Right atrium auricular region (tissue), 2 donors: ENCODE results near the gene TENT4B. TPM values are rescaled to one million over a fixed set of nuclear protein-coding genes. Genes with fewer than 3 reads are reported as not detected.
A peak's percentile ranks its signal among the peaks of the same experiment; 100 is the strongest.

Source experiments
- DNase-seq: peaks from one replicate; pipeline ENCODE4 v3.0.0-alpha.2; 2019; ENCODE audit warnings: low spot score
- H3K27ac ChIP-seq, 2 donors: fragments of 200-600 bp; sonication (generic); 1 replicate in 1 of 2; 2 replicates in 1 of 2; pipeline ENCODE4 v1.5.1; 2016 to 2019
- H3K27me3 ChIP-seq, 2 donors: fragments of 200-600 bp; sonication (generic); one replicate each; pipeline versions ENCODE4 v1.5.1 to v1.6.0; 2017 to 2019
- H3K36me3 ChIP-seq: fragments of 200-600 bp; sonication (generic); one replicate; pipeline ENCODE4 v1.5.1; 2016
- H3K4me1 ChIP-seq, 2 donors: fragments of 200-600 bp; sonication (generic); one replicate each; pipeline versions ENCODE4 v1.5.1 to v1.6.0; 2017 to 2019
- H3K4me3 ChIP-seq, 2 donors: fragments of 200-600 bp; sonication (generic); 1 replicate in 1 of 2; 2 replicates in 1 of 2; pipeline ENCODE4 v1.5.1; 2017 to 2019; ENCODE audit warnings: mild to moderate bottlenecking in 1 of 2, moderate library complexity in 1 of 2
- H3K9me3 ChIP-seq, 2 donors: fragments of 200-600 bp; sonication (generic); one replicate each; pipeline ENCODE4 v1.5.1; 2019
- total RNA-seq, 2 donors: library from RNA; depleted of rRNA; stranded (reverse); fragments of >200 nt; gene quantifications; one replicate each; pipeline ENCODE4 v1.1.0, GENCODE V29; 2016
- TF ChIP-seq, protein P1 (sequence below), 2 donors: fragments of 200-600 bp; sonication (generic); IDR thresholded peaks; one replicate each; pipeline ENCODE4 v1.5.1; 2019; ENCODE audit warnings: antibody characterized with exemption in 2 of 2

TENT4B gene
- total RNA-seq, 2 donors from 2014 or later: 5.0 to 6.1 TPM

DNA sequence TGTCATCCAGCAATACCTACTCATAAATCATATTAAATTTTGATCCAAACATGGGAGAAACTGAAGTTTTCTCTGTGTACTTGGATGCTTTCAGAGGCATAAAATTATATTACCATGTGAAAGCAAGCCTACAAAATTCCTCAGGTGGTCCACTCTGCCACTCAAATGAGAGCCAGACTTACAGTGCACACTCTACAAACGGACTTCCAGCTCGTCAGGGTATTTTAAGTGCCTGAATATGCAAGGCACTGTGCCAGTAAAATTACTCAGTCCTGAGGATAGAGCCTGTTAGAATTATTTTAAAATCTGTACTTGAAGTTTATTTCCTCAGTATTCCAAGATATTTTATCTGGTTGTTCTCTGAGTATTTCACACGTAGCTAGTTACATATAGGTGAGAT, 54.5 kb downstream of the TENT4B start:
- peaks cover 0 to 63% of the 10 kb centered on the region in 2 donors for H3K4me1 ChIP-seq

DNA sequence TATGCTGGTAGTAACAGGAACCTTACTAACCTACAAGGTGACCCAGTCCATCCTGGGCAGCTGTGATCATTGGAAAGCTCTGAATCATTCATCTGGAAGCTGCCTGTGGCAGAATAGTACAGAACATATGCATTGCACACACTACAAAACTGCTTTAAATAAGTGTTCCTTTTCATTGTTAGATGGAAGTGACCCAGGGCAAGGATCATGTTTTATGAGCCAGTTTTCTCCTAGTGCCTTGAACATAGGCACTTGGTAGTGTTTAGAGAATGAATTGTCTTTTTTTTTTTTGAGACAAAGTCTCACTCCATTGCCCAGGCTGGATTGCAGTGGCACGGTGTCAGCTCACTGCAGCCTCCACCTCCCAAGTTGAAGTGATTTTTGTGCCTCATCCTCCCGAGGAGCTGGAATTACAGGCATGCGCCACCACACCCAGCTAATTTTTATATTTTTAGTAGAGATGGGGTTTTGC, 55.4 kb downstream of the TENT4B start:
- TF ChIP-seq, protein P1, sequence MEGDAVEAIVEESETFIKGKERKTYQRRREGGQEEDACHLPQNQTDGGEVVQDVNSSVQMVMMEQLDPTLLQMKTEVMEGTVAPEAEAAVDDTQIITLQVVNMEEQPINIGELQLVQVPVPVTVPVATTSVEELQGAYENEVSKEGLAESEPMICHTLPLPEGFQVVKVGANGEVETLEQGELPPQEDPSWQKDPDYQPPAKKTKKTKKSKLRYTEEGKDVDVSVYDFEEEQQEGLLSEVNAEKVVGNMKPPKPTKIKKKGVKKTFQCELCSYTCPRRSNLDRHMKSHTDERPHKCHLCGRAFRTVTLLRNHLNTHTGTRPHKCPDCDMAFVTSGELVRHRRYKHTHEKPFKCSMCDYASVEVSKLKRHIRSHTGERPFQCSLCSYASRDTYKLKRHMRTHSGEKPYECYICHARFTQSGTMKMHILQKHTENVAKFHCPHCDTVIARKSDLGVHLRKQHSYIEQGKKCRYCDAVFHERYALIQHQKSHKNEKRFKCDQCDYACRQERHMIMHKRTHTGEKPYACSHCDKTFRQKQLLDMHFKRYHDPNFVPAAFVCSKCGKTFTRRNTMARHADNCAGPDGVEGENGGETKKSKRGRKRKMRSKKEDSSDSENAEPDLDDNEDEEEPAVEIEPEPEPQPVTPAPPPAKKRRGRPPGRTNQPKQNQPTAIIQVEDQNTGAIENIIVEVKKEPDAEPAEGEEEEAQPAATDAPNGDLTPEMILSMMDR (IDR thresholded peaks at IDR 0.05): no peak
- Histone ChIP-seq H3K4me3 (no peak overlapping the region), H3K27ac (no peak overlapping the region), H3K36me3 (peaks cover 7% of the 10 kb centered on the region), H3K4me1 (peaks cover 0 to 55% of the 10 kb centered on the region in 2 donors), H3K9me3 (no peaks in the 10 kb centered on the region), H3K27me3 (no peaks in the 10 kb centered on the region)
- DNase-seq: no peak

More for the DNA sequence above, 54.5 kb downstream of the TENT4B start:
- Histone ChIP-seq H3K4me3 (no peak overlapping the region), H3K27me3 (no peaks in the 10 kb centered on the region), H3K36me3 (peaks cover 7% of the 10 kb centered on the region), H3K9me3 (no peaks in the 10 kb centered on the region), H3K27ac (no peak overlapping the region)
- TF ChIP-seq, protein P1 (IDR thresholded peaks at IDR 0.05): no peak
- DNase-seq: no peak

DNA sequence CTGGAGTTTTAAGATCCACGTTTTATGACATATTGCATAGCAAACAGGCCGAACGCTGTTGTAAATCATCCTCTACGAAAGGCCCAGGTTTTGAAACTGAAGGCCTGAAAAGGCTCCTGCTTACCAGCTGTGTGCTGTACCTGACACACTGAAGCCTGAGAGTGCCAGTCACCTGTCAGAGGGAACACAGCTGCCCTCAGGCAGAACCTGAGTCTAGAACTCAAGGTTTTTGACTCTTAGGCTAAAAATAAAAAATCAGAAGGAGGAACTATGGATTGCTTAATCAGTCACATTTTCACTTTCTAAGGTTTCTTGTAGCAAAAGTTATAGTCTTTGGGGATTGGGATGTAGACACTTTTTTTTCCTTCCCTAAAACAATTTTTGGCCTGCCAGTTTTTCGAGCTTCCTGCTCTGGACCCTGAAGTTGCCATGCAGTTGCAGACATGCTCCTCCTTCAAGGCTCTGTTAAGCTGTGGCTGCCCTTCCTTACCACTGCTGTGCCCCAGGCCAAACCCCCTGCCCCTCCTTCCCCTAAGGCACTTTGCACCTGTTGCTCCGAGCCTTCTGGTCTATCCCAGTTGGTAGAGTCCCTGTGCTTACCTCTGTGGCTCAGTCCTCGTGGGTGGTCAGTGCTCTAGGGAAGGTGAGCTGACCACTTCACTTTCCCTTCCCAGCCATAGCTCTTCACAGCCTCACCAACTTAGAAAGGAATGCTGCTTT, 56.6 kb downstream of the TENT4B start:
- no peak overlapping the region for H3K27ac ChIP-seq
- no peak overlapping the region for H3K4me3 ChIP-seq
- H3K4me1 ChIP-seq: peaks cover 0 to 43% of the 10 kb centered on the region in 2 donors
- H3K36me3 ChIP-seq: peaks cover 7% of the 10 kb centered on the region
- DNase-seq: no peak
- TF ChIP-seq, protein P1 (IDR thresholded peaks at IDR 0.05): no peak
- no peaks in the 10 kb centered on the region for H3K9me3 ChIP-seq
- no peaks in the 10 kb centered on the region for H3K27me3 ChIP-seq

DNA sequence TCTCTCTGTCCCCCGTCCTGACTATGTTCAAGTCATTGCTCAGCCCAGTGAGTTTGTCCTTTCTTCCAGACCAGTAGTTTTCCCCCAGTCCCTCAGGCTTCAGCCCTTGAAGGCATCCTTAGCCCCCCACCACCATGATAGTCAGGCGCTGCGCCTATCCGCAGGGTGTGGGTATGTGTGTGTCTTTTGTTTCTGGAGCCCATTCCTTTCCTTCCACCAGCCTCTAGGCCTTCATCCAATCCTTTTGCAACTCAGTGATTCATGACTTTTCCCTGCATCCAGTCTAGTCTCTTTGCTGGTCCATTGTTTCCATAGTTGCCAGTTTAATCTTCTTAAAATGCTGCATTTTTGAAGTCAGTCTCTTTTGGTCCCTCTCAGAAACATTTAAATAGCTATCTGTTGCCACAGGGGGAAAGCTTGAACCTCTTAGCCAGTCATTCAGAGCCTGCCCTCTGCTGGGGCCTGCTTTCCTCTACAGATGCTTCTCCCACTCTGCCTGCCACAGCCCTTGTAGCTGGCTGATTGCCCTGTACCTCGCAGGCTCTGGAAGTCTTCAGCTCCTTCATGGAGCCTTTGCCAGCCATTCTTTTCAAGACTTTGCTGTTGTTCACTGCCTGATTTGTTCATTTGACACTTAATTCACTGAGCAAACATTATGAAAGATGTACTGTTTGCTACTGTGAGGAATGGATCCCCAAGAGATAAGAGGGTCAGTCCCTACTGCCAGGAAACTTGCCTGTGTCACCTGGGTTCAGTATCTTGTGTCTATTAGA, 57.3 kb downstream of the TENT4B start:
- Histone ChIP-seq H3K9me3 (no peaks in the 10 kb centered on the region), H3K4me1 (peaks cover 0 to 37% of the 10 kb centered on the region in 2 donors), H3K27me3 (no peaks in the 10 kb centered on the region), H3K4me3 (no peak overlapping the region), H3K27ac (no peak overlapping the region), H3K36me3 (peaks cover 7% of the 10 kb centered on the region)
- DNase-seq: peak; percentile 80
- TF ChIP-seq, protein P1 (IDR thresholded peaks at IDR 0.05): peak in 1 of 2 donors; percentile 81

DNA sequence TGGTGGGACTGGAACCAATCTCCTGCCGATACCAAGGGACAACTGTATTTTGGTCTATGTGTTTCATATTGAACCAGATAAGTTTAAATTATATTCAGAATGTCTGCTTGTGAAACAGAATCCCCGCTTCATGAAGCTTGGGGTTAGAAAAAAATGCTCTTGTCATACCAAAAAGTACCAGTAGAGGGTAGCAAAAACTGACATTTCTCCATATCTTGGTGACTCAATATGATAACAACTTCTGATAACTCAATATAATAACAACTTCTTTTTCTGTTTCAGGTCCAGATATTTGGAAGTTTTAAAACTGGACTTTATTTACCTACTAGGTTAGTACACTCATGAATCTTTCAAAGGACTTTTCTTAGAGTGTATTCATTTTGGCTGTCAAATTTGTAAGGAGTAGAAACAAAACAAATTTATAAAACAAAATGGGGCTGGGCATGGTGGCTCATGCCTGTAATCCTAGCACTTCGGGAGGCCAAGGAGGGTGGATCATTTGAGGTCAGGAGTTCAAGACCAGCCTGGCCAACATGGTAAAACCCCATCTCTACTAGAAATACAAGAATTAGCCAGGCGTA, 60.9 kb downstream of the TENT4B start:
- Histone ChIP-seq H3K4me1 (peaks cover 0 to 16% of the 10 kb centered on the region in 2 donors), H3K27me3 (no peaks in the 10 kb centered on the region), H3K9me3 (no peaks in the 10 kb centered on the region), H3K36me3 (peaks cover 34% of the 10 kb centered on the region), H3K4me3 (no peak overlapping the region), H3K27ac (no peak overlapping the region)
- DNase-seq: no peak
- TF ChIP-seq, protein P1 (IDR thresholded peaks at IDR 0.05): peak; percentile 67 to 83
